Nephron progenitor cell (in vitro differentiated cells): ENCODE results near the gene TMOD1.

Source experiments
- DNase-seq: peaks from one replicate; pipeline ENCODE4 v3.0.0; 2021
- H3K27ac Mint-ChIP-seq: 2 replicates; pipeline ENCODE4 v1.8.0; 2021; ENCODE audit warnings: mild to moderate bottlenecking, moderate library complexity, mixed read lengths
- H3K27me3 Mint-ChIP-seq: 2 replicates; pipeline ENCODE4 v1.8.0; 2021; ENCODE audit warnings: mild to moderate bottlenecking, low read depth, mixed read lengths; ENCODE audit not compliant: poor library complexity
- H3K36me3 Mint-ChIP-seq: 2 replicates; pipeline ENCODE4 v1.8.0; 2021; ENCODE audit warnings: low read depth, mixed read lengths
- H3K4me1 Mint-ChIP-seq: 2 replicates; pipeline ENCODE4 v1.8.0; 2021; ENCODE audit warnings: mixed read lengths
- H3K4me3 Mint-ChIP-seq: 2 replicates; pipeline ENCODE4 v1.8.0; 2021; ENCODE audit warnings: mild to moderate bottlenecking, moderate library complexity, mixed read lengths
- H3K9me3 Mint-ChIP-seq: 2 replicates; pipeline ENCODE4 v1.8.0; 2021; ENCODE audit warnings: mild to moderate bottlenecking, moderate library complexity, mixed read lengths
- TF ChIP-seq, protein P1 (sequence below): fragments of 200-600 bp; sonication (generic); IDR thresholded peaks from 2 replicates; pipeline ENCODE4 v1.5.0; 2021; ENCODE audit warnings: antibody characterized with exemption

The TMOD1 gene

DNA sequence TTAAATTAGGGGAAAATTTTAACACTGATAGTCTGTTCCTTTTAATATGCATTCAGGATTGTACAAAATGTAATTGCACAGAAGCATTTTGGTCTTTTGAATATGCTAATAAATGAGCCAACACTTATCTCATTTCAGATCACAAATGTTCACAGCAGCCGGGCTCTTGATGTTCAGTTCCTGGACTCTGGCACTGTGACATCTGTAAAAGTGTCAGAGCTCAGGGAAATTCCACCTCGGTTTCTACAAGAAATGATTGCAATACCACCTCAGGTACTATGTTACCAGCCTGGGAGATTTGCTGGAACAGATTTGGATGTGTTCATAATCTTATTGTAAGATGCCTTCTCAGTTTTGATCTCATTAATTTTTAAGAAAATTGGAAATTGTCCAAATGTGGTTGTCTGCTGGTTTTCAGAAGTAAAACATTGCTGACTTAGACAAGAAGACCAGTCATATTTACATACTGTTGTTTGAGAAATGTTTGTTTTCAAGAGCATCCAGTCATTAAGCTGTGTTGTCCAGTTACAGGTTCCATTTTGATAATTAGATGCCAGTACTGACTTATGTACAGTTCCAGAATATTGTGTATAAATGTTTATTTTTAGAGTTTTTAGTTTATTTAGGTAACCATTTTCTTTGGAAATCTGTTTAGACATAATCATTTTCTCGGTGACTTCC, 23.0 kb upstream of the TMOD1 start:
- Mint-ChIP-seq H3K27me3 (peaks cover 25% of the 10 kb centered on the region), H3K9me3 (peaks cover 8% of the 10 kb centered on the region), H3K27ac (no peak overlapping the region), H3K36me3 (no peaks in the 10 kb centered on the region), H3K4me3 (no peak overlapping the region), H3K4me1 (no peaks in the 10 kb centered on the region)
- TF ChIP-seq, protein P1, sequence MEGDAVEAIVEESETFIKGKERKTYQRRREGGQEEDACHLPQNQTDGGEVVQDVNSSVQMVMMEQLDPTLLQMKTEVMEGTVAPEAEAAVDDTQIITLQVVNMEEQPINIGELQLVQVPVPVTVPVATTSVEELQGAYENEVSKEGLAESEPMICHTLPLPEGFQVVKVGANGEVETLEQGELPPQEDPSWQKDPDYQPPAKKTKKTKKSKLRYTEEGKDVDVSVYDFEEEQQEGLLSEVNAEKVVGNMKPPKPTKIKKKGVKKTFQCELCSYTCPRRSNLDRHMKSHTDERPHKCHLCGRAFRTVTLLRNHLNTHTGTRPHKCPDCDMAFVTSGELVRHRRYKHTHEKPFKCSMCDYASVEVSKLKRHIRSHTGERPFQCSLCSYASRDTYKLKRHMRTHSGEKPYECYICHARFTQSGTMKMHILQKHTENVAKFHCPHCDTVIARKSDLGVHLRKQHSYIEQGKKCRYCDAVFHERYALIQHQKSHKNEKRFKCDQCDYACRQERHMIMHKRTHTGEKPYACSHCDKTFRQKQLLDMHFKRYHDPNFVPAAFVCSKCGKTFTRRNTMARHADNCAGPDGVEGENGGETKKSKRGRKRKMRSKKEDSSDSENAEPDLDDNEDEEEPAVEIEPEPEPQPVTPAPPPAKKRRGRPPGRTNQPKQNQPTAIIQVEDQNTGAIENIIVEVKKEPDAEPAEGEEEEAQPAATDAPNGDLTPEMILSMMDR, result no peak
- no peak for DNase-seq

DNA sequence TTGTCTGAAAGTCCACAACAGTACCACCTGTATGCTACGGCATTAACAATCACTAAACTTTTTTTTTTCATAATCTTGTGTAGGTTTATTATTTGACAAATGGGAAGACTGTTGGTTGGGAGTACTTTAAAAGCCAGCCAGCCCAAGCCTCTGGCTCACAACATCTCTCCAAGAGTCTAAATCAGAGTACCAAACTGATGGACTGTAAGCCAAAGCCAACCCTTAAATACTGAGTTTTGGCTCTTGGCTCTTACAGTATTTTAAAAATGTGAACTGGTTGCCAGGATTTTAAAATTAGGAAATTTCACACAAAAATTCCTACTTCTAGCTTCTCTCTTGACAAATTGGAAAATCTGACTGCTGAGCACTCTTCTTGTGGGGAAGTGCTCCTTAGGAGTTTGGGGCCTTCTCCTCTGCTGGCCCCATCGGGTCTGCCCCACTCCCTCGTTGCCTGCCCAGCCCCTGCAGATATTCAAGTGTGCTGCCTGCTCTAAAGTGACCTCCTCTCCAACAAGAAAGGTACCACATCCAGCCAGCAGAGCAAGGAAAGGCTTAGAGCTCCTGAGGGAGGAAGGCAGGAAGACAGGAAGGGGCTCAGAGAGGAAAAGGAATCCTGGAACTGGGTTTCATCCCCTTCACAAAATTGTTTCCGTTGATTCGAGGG, 21.8 kb upstream of the TMOD1 start:
- Mint-ChIP-seq H3K4me3 (no peak overlapping the region), H3K27me3 (peaks cover 21% of the 10 kb centered on the region), H3K27ac (no peak overlapping the region), H3K4me1 (no peaks in the 10 kb centered on the region), H3K36me3 (no peaks in the 10 kb centered on the region), H3K9me3 (peaks cover 8% of the 10 kb centered on the region)
- DNase-seq, result no peak
- TF ChIP-seq, protein P1, result no peak

DNA sequence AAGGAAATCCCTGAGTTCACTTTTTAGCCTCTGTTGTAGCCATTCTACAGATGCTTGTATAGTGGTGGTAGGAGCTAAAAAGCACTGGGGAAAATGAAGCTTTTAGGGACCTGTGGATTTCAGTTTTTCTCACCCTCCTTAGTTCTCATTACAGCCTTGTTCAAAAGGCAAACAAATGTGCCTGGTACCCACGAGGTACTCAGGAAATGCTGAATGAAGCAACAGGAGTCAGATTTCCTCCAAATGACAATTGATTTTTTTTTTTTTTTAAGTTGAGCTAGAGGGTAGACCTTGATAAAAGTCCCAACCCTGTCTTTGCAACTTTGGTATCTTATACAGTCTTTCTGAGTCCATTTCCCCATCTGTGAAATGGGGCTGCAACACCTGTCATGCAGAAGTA, 21.3 kb upstream of the TMOD1 start:
- no peak overlapping the region for H3K4me3 Mint-ChIP-seq
- TF ChIP-seq, protein P1, result no peak
- no peak for DNase-seq
- H3K27ac Mint-ChIP-seq, result no peak overlapping the region
- no peaks in the 10 kb centered on the region for H3K4me1 Mint-ChIP-seq
- peaks cover 23% of the 10 kb centered on the region for H3K27me3 Mint-ChIP-seq
- H3K9me3 Mint-ChIP-seq, result peaks cover 8% of the 10 kb centered on the region
- no peaks in the 10 kb centered on the region for H3K36me3 Mint-ChIP-seq

DNA sequence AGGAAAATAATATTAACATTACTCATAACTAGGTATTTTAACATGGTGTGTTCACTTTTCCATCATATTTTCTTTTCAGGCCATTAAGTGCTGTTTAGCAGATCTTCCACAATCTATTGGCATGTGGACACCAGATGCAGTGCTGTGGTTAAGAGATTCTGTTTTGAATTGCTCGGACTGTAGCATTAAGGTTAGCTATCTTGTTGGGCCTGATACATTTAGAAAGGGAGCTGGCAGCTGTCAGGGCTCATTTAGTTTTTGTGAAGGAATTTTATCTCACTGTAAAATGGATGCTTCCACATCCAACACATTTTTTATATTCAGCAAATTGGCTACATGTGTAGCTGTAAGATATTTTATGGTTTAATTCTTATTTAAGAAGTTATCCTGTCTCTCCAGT, 20.7 kb upstream of the TMOD1 start:
- H3K36me3 Mint-ChIP-seq, result no peaks in the 10 kb centered on the region
- H3K27ac Mint-ChIP-seq, result no peak overlapping the region
- TF ChIP-seq, protein P1, result no peak
- H3K4me3 Mint-ChIP-seq, result no peak overlapping the region
- H3K9me3 Mint-ChIP-seq, result peaks cover 8% of the 10 kb centered on the region
- no peaks in the 10 kb centered on the region for H3K4me1 Mint-ChIP-seq
- DNase-seq, result no peak
- H3K27me3 Mint-ChIP-seq, result peaks cover 26% of the 10 kb centered on the region

DNA sequence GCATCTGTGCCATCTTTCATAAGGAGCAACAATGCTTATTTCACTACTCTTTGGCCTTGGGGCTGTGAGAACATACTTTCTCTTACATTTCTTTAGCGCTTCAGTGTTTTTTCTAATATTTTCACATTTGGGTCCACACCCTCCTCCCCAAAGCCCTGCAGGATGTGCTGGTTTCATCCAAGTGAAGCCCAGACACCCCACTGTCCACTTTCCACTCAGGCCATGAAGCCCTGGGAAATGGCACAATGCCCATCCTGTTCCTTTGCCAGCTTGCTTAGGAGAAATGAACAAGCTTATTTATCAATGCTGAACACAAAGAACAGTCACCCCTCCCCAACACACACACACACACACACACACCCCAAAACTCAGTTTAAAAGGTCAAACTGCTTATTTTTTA, 17.3 kb upstream of the TMOD1 start:
- H3K36me3 Mint-ChIP-seq, result peaks cover 1% of the 10 kb centered on the region
- no peak for DNase-seq

More for the DNA sequence above, 17.3 kb upstream of the TMOD1 start:
- peaks cover 38% of the 10 kb centered on the region for H3K27me3 Mint-ChIP-seq
- H3K27ac Mint-ChIP-seq, result no peak overlapping the region
- H3K4me3 Mint-ChIP-seq, result no peak overlapping the region
- H3K9me3 Mint-ChIP-seq, result peaks cover 16% of the 10 kb centered on the region
- H3K4me1 Mint-ChIP-seq, result no peaks in the 10 kb centered on the region
- TF ChIP-seq, protein P1, result no peak
